Dendritic cell treated with granulocyte-macrophage colony-stimulating factor and Interleukin-4, amounts not matched to agents 40 ng/mL and 50 ng/mL, for 4 days (primary cell): ENCODE results near the gene LAMA4.
"Not testable (repeated sequence)": the region's sequence is repeated elsewhere in the genome, so short reads cannot be mapped to it uniquely, and the experiment has no call there.

ENCODE experiments used
- H3K27ac Mint-ChIP-seq: one replicate; pipeline ENCODE4 v1.8.0; 2022; ENCODE audit warnings: mild to moderate bottlenecking, mixed read lengths
- H3K27me3 Mint-ChIP-seq: one replicate; pipeline ENCODE4 v1.8.0; 2022; ENCODE audit warnings: mild to moderate bottlenecking, mixed read lengths
- H3K36me3 Mint-ChIP-seq: one replicate; pipeline ENCODE4 v1.8.0; 2022; ENCODE audit warnings: low read depth, mixed read lengths
- H3K4me1 Mint-ChIP-seq: one replicate; pipeline ENCODE4 v1.8.0; 2022; ENCODE audit warnings: low read depth, mixed read lengths
- H3K4me3 Mint-ChIP-seq: one replicate; pipeline ENCODE4 v1.8.0; 2022; ENCODE audit warnings: mild to moderate bottlenecking, moderate library complexity, mixed read lengths
- H3K9me3 Mint-ChIP-seq: one replicate; pipeline ENCODE4 v1.8.0; 2022; ENCODE audit warnings: mixed read lengths
- intact Hi-C: fragments of 100-400 bp; cut with micrococcal nuclease; formaldehyde crosslinking; loops from one replicate; pipeline ENCODE4 v1.15.0; 2022

The LAMA4 gene

GRCh38 chr6:112204350-112204706 is 50.0 kb downstream of the LAMA4 start:
- no peaks in the 10 kb centered on the region for H3K9me3 Mint-ChIP-seq
- intact Hi-C loops = no loop called here
- no peak overlapping the region for H3K27ac Mint-ChIP-seq
- no peaks in the 10 kb centered on the region for H3K4me1 Mint-ChIP-seq
- peaks cover 3% of the 10 kb centered on the region for H3K27me3 Mint-ChIP-seq
- no peaks in the 10 kb centered on the region for H3K36me3 Mint-ChIP-seq
- no peak overlapping the region for H3K4me3 Mint-ChIP-seq

GRCh38 chr6:112203577-112204349 is 50.6 kb downstream of the LAMA4 start:
- no peak overlapping the region for H3K4me3 Mint-ChIP-seq
- H3K9me3 Mint-ChIP-seq = no peaks in the 10 kb centered on the region

GRCh38 chr6:112202639-112203341 is 51.6 kb downstream of the LAMA4 start:
- Mint-ChIP-seq H3K9me3 (no peaks in the 10 kb centered on the region), H3K36me3 (no peaks in the 10 kb centered on the region), H3K27me3 (peaks cover 3% of the 10 kb centered on the region), H3K27ac (no peak overlapping the region), H3K4me1 (no peaks in the 10 kb centered on the region), H3K4me3 (no peak overlapping the region)
- intact Hi-C loops = no loop called here

More at GRCh38 chr6:112203577-112204349, 50.6 kb downstream of the LAMA4 start:
- no peaks in the 10 kb centered on the region for H3K4me1 Mint-ChIP-seq
- H3K27ac Mint-ChIP-seq = no peak overlapping the region
- H3K36me3 Mint-ChIP-seq = no peaks in the 10 kb centered on the region
- peaks cover 3% of the 10 kb centered on the region for H3K27me3 Mint-ChIP-seq
- intact Hi-C loops = no loop called here

GRCh38 chr6:112200185-112200914 is 54.0 kb downstream of the LAMA4 start:
- intact Hi-C loops, H3K27me3 Mint-ChIP-seq, H3K9me3 Mint-ChIP-seq: not testable (repeated sequence)

GRCh38 chr6:112199001-112199403 is 55.4 kb downstream of the LAMA4 start:
- no peaks in the 10 kb centered on the region for H3K4me1 Mint-ChIP-seq
- H3K36me3 Mint-ChIP-seq = no peaks in the 10 kb centered on the region
- intact Hi-C loops = no loop called here
- peaks cover 5% of the 10 kb centered on the region for H3K27me3 Mint-ChIP-seq
- no peaks in the 10 kb centered on the region for H3K9me3 Mint-ChIP-seq
- H3K4me3 Mint-ChIP-seq = no peak overlapping the region
- H3K27ac Mint-ChIP-seq = no peak overlapping the region

More at GRCh38 chr6:112200185-112200914, 54.0 kb downstream of the LAMA4 start:
- not testable (repeated sequence) for H3K4me1 Mint-ChIP-seq, H3K4me3 Mint-ChIP-seq, H3K27ac Mint-ChIP-seq, H3K36me3 Mint-ChIP-seq

- Mint-ChIP-seq H3K36me3 (no peaks in the 10 kb centered on the region), H3K4me3 (no peak overlapping the region), H3K4me1 (no peaks in the 10 kb centered on the region), H3K27me3 (peaks cover 4% of the 10 kb centered on the region), H3K9me3 (no peaks in the 10 kb centered on the region), H3K27ac (no peak overlapping the region)
- intact Hi-C loops = no loop called here
Observed at GRCh38 chr6:112198582-112198981, 55.8 kb downstream of the LAMA4 start.

GRCh38 chr6:112197636-112198035 is 56.7 kb downstream of the LAMA4 start:
- Mint-ChIP-seq H3K4me3 (no peak overlapping the region), H3K4me1 (no peaks in the 10 kb centered on the region), H3K27ac (no peak overlapping the region), H3K36me3 (no peaks in the 10 kb centered on the region), H3K27me3 (peaks cover 2% of the 10 kb centered on the region), H3K9me3 (no peaks in the 10 kb centered on the region)
- intact Hi-C loops = no loop called here

- Mint-ChIP-seq H3K36me3 (no peaks in the 10 kb centered on the region), H3K9me3 (no peaks in the 10 kb centered on the region), H3K27ac (no peak overlapping the region), H3K27me3 (peaks cover 2% of the 10 kb centered on the region), H3K4me3 (no peak overlapping the region), H3K4me1 (no peaks in the 10 kb centered on the region)
- intact Hi-C loops = no loop called here
Observed at GRCh38 chr6:112196306-112196705, 58.1 kb downstream of the LAMA4 start.

- no peak overlapping the region for H3K27ac Mint-ChIP-seq
- intact Hi-C loops = no loop called here
- no peaks in the 10 kb centered on the region for H3K4me1 Mint-ChIP-seq
- no peaks in the 10 kb centered on the region for H3K9me3 Mint-ChIP-seq
- peaks cover 2% of the 10 kb centered on the region for H3K27me3 Mint-ChIP-seq
- H3K4me3 Mint-ChIP-seq = no peak overlapping the region
- no peaks in the 10 kb centered on the region for H3K36me3 Mint-ChIP-seq
Observed at GRCh38 chr6:112195166-112195565, 59.2 kb downstream of the LAMA4 start.

- H3K36me3 Mint-ChIP-seq = no peaks in the 10 kb centered on the region
- no peak overlapping the region for H3K27ac Mint-ChIP-seq
- no peak overlapping the region for H3K4me3 Mint-ChIP-seq
- H3K4me1 Mint-ChIP-seq = no peaks in the 10 kb centered on the region
- H3K27me3 Mint-ChIP-seq = peaks cover 2% of the 10 kb centered on the region
- no peaks in the 10 kb centered on the region for H3K9me3 Mint-ChIP-seq
- intact Hi-C loops = no loop called here
Observed at GRCh38 chr6:112194511-112194910, 59.9 kb downstream of the LAMA4 start.

GRCh38 chr6:112193535-112194051 is 60.8 kb downstream of the LAMA4 start:
- Mint-ChIP-seq H3K36me3 (no peaks in the 10 kb centered on the region), H3K4me3 (no peak overlapping the region), H3K27ac (no peak overlapping the region), H3K9me3 (no peaks in the 10 kb centered on the region), H3K27me3 (peaks cover 2% of the 10 kb centered on the region), H3K4me1 (no peaks in the 10 kb centered on the region)
- intact Hi-C loops = no loop called here

GRCh38 chr6:112193117-112193516 is 61.2 kb downstream of the LAMA4 start:
- Mint-ChIP-seq H3K4me3 (no peak overlapping the region), H3K27ac (no peak overlapping the region), H3K27me3 (peaks cover 2% of the 10 kb centered on the region), H3K9me3 (no peaks in the 10 kb centered on the region), H3K36me3 (no peaks in the 10 kb centered on the region), H3K4me1 (no peaks in the 10 kb centered on the region)
- intact Hi-C loops = no loop called here

GRCh38 chr6:112191509-112192020 is 62.8 kb downstream of the LAMA4 start:
- no peak overlapping the region for H3K4me3 Mint-ChIP-seq
- no peaks in the 10 kb centered on the region for H3K9me3 Mint-ChIP-seq
- H3K27ac Mint-ChIP-seq = no peak overlapping the region
- H3K36me3 Mint-ChIP-seq = no peaks in the 10 kb centered on the region
- no peaks in the 10 kb centered on the region for H3K4me1 Mint-ChIP-seq
- H3K27me3 Mint-ChIP-seq = peaks cover 6% of the 10 kb centered on the region
- intact Hi-C loops = no loop called here

GRCh38 chr6:112190164-112190563 is 64.2 kb downstream of the LAMA4 start:
- H3K4me3 Mint-ChIP-seq = no peak overlapping the region
- intact Hi-C loops = no loop called here
- H3K4me1 Mint-ChIP-seq = no peaks in the 10 kb centered on the region
- H3K36me3 Mint-ChIP-seq = no peaks in the 10 kb centered on the region
- no peaks in the 10 kb centered on the region for H3K9me3 Mint-ChIP-seq
- H3K27ac Mint-ChIP-seq = no peak overlapping the region
- peaks cover 6% of the 10 kb centered on the region for H3K27me3 Mint-ChIP-seq
